K562 (cell line): ENCODE data around the gene SLC5A2. TPM values are rescaled to one million over a fixed set of nuclear protein-coding genes. Genes with fewer than 3 reads are reported as not detected.

ENCODE experiments used
- ATF7 ChIP-seq: fragments of 450-650 bp; IDR thresholded peaks from 2 replicates; pipeline ENCODE4 v1.7.1; 2014; ENCODE audit warnings: mild to moderate bottlenecking, moderate library complexity
- CHD4 ChIP-seq: fragments of 200-600 bp; sonication (generic); IDR thresholded peaks from 3 replicates; pipeline ENCODE4 v1.6.1; 2012; ENCODE audit warnings: low read depth, mild to moderate bottlenecking, mixed read lengths, low read length, inconsistent platforms; ENCODE audit not compliant: insufficient read depth, insufficient replicate concordance, poor library complexity, severe bottlenecking
- FOSL1 ChIP-seq: fragments of 200-800 bp; sonication (Bioruptor generic); conservative IDR thresholded peaks from 2 replicates; pipeline ENCODE4 v1.6.1; 2016; ENCODE audit warnings: missing genetic modification characterization, missing compliant biosample characterization
- HIVEP1 ChIP-seq: fragments of 250-450 bp; sonication (Bioruptor Pico); IDR thresholded peaks from 2 replicates; pipeline ENCODE4 v1.4.0; 2020; ENCODE audit warnings: mild to moderate bottlenecking
- HMG20B ChIP-seq: fragments of 250-450 bp; sonication (Bioruptor Pico); IDR thresholded peaks from 2 replicates; pipeline ENCODE4 v1.5.0; 2021; ENCODE audit warnings: mild to moderate bottlenecking
- JUN ChIP-seq, 2 experiments: sonication (generic) in 1 of 2; formaldehyde crosslinking in 1 of 2; IDR thresholded peaks; 2 replicates each; pipeline versions ENCODE4 v1.6.1 to v1.8.0; 2012 to 2022; ENCODE audit warnings: borderline replicate concordance in 2 of 2, mild to moderate bottlenecking in 2 of 2, improper control_type of control experiment in 1 of 2, low read depth in 1 of 2, low read length in 1 of 2, missing genetic modification reagents in 1 of 2
- KDM1A ChIP-seq, 2 experiments: fragments of 450-650 bp; IDR thresholded peaks; 2 replicates each; pipeline ENCODE4 v1.6.1; 2016; ENCODE audit warnings: mild to moderate bottlenecking in 2 of 2
- MEF2D ChIP-seq: conservative IDR thresholded peaks from 2 replicates; pipeline ENCODE4 v1.6.1; 2016; ENCODE audit warnings: low read depth, missing genetic modification characterization, missing compliant biosample characterization
- POLR2G ChIP-seq: fragments of 200-400 bp; formaldehyde crosslinking; IDR thresholded peaks from 2 replicates; pipeline ENCODE4 v1.6.1; 2017; ENCODE audit warnings: low read depth, mild to moderate bottlenecking, antibody characterized with exemption, low read length, moderate library complexity
- PTRF ChIP-seq: fragments of 450-650 bp; IDR thresholded peaks from 2 replicates; pipeline ENCODE4 v1.6.1; 2016; ENCODE audit warnings: mild to moderate bottlenecking, missing genetic modification characterization, missing compliant biosample characterization
- RBM34 ChIP-seq: fragments of 200-400 bp; formaldehyde crosslinking; IDR thresholded peaks from 2 replicates; pipeline ENCODE4 v1.6.1; 2018; ENCODE audit warnings: low read length, borderline replicate concordance; ENCODE audit not compliant: insufficient read depth
- ZBED1 ChIP-seq: IDR thresholded peaks from 2 replicates; pipeline ENCODE4 v1.6.1; 2014
- ZBTB2 ChIP-seq: fragments of 450-650 bp; IDR thresholded peaks from 2 replicates; pipeline ENCODE4 v1.6.1; 2016; ENCODE audit warnings: antibody characterized with exemption
- ZNF79 ChIP-seq: fragments of 250-450 bp; sonication (Bioruptor Pico); IDR thresholded peaks from 2 replicates; pipeline ENCODE4 v1.4.0; 2020; ENCODE audit warnings: low read depth, mild to moderate bottlenecking, moderate library complexity
- polyA plus RNA-seq, 8 experiments: library from polyadenylated mRNA; depleted of rRNA in 4 of 8; stranded (reverse) in 5 of 8; unstranded in 3 of 8; fragments of >200 nt; fragmentation: Nextera tagmentation in 2 of 8; fragmentation: Illumina TruSeq in 1 of 8; extraction: Ambion mirVana in 2 of 8; extraction: Trizol in 1 of 8; gene quantifications; 2 replicates each; pipeline versions ENCODE4 v1.2.1 to v1.2.3, GENCODE V29; 2011 to 2014; ENCODE audit warnings: inconsistent platforms in 1 of 8, missing spikeins in 1 of 8
- total RNA-seq, 7 experiments: library from RNA; depleted of rRNA in 6 of 7; stranded (reverse); fragments of >200 nt in 6 of 7; fragmentation: Illumina TruSeq in 2 of 7; extraction: Trizol in 2 of 7; gene quantifications; 2 replicates each; pipeline versions ENCODE4 v1.2.1 to v1.2.3, GENCODE V29; 2011 to 2021; ENCODE audit warnings: low replicate concordance in 1 of 7
- TF ChIP-seq, protein P1 (sequence below): fragments of 250-450 bp; sonication (Bioruptor Pico); IDR thresholded peaks from 2 replicates; pipeline ENCODE4 v1.8.0; 2021; ENCODE audit warnings: moderate library complexity, mild to moderate bottlenecking, inconsistent platforms
- TF ChIP-seq, protein P2 (sequence below): fragments of 250-450 bp; sonication (Bioruptor Pico); IDR thresholded peaks from 2 replicates; pipeline ENCODE4 v1.9.0; 2021; ENCODE audit warnings: mild to moderate bottlenecking, inconsistent platforms
- TF ChIP-seq, protein P3 (sequence below), 2 experiments: IDR thresholded peaks; 2 replicates each; pipeline ENCODE4 v1.6.1; 2012; ENCODE audit warnings: improper control_type of control experiment in 2 of 2, low read depth in 2 of 2, low read length in 2 of 2, borderline replicate concordance in 1 of 2
- TF ChIP-seq, protein P4 (sequence below): fragments of 250-450 bp; sonication (Bioruptor Pico); IDR thresholded peaks from 2 replicates; pipeline ENCODE4 v1.4.0; 2020

SLC5A2 gene
- total and polyA plus RNA-seq, 9 of the 15 experiments (the other 6 are each of a cell fraction or from before 2014, with no cell fraction given), result 0.07 to 2.7 (median 2.2) TPM; not detected in 6

- no peak for TF ChIP-seq HIVEP1 (CRISPR knock-in tag)
- TF ChIP-seq MEF2D, result no peak
- TF ChIP-seq ZNF79, result no peak
- TF ChIP-seq, protein P1, sequence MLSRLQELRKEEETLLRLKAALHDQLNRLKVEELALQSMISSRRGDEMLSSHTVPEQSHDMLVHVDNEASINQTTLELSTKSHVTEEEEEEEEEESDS (CRISPR knock-in tag), result no peak
- no peak for TF ChIP-seq FOSL1
- TF ChIP-seq RBM34, result no peak
- TF ChIP-seq PTRF (tag), result no peak
- no peak; the same call in 1 of the 2 replicates for TF ChIP-seq JUN (IDR thresholded peaks at IDR 0.05; ENCODE audit: borderline replicate concordance, low read depth, low read length)
- TF ChIP-seq JUN (CRISPR knock-in tag; IDR thresholded peaks at IDR 0.05; ENCODE audit: borderline replicate concordance), result no peak
- TF ChIP-seq KDM1A (IDR thresholded peaks at IDR 0.05), result no peak
- no peak for TF ChIP-seq CHD4
- peak; percentile 16; the same call in 1 of the 2 replicates for TF ChIP-seq ATF7
- 0 out of 2 replicates have a peak, but pooled peaks have one; percentile 47 for TF ChIP-seq ZBTB2
- TF ChIP-seq, protein P2, sequence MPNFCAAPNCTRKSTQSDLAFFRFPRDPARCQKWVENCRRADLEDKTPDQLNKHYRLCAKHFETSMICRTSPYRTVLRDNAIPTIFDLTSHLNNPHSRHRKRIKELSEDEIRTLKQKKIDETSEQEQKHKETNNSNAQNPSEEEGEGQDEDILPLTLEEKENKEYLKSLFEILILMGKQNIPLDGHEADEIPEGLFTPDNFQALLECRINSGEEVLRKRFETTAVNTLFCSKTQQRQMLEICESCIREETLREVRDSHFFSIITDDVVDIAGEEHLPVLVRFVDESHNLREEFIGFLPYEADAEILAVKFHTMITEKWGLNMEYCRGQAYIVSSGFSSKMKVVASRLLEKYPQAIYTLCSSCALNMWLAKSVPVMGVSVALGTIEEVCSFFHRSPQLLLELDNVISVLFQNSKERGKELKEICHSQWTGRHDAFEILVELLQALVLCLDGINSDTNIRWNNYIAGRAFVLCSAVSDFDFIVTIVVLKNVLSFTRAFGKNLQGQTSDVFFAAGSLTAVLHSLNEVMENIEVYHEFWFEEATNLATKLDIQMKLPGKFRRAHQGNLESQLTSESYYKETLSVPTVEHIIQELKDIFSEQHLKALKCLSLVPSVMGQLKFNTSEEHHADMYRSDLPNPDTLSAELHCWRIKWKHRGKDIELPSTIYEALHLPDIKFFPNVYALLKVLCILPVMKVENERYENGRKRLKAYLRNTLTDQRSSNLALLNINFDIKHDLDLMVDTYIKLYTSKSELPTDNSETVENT, result no peak; the same call in 1 of the 2 replicates
- TF ChIP-seq, protein P3, sequence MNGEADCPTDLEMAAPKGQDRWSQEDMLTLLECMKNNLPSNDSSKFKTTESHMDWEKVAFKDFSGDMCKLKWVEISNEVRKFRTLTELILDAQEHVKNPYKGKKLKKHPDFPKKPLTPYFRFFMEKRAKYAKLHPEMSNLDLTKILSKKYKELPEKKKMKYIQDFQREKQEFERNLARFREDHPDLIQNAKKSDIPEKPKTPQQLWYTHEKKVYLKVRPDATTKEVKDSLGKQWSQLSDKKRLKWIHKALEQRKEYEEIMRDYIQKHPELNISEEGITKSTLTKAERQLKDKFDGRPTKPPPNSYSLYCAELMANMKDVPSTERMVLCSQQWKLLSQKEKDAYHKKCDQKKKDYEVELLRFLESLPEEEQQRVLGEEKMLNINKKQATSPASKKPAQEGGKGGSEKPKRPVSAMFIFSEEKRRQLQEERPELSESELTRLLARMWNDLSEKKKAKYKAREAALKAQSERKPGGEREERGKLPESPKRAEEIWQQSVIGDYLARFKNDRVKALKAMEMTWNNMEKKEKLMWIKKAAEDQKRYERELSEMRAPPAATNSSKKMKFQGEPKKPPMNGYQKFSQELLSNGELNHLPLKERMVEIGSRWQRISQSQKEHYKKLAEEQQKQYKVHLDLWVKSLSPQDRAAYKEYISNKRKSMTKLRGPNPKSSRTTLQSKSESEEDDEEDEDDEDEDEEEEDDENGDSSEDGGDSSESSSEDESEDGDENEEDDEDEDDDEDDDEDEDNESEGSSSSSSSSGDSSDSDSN (IDR thresholded peaks at IDR 0.05; ENCODE audit: borderline replicate concordance in 1 of 2, low read depth in 2 of 2, low read length in 2 of 2), result no peak
- peak; percentile 72 for TF ChIP-seq POLR2G
- TF ChIP-seq, protein P4, sequence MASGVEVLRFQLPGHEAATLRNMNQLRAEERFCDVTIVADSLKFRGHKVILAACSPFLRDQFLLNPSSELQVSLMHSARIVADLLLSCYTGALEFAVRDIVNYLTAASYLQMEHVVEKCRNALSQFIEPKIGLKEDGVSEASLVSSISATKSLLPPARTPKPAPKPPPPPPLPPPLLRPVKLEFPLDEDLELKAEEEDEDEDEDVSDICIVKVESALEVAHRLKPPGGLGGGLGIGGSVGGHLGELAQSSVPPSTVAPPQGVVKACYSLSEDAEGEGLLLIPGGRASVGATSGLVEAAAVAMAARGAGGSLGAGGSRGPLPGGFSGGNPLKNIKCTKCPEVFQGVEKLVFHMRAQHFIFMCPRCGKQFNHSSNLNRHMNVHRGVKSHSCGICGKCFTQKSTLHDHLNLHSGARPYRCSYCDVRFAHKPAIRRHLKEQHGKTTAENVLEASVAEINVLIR (CRISPR knock-in tag), result no peak
- TF ChIP-seq HMG20B, result no peak
- 0 out of 2 replicates have a peak, but pooled peaks have one; percentile 12 for TF ChIP-seq ZBED1
Observed at GRCh38 chr16:31477220-31478216, 5.4 kb upstream of the SLC5A2 start (continued).
